Left lung (tissue), 10 donors: ENCODE measurements around the gene ZNF630. TPM values are rescaled to one million over a fixed set of nuclear protein-coding genes. Genes with fewer than 3 reads are reported as not detected.

Experiments
- ATAC-seq: fragments of 200-7000 bp; cut with Tn5 transposase; one replicate; pipeline ENCODE4 v1.9.1; 2020; ENCODE audit warnings: moderate library complexity
- DNase-seq, 4 donors: peaks; one replicate each; pipeline ENCODE4 v3.0.0-alpha.2; 2013 to 2020
- H3K27ac ChIP-seq, 2 donors: fragments of 200-600 bp; sonication (generic) in 1 of 2; one replicate each; pipeline versions ENCODE4 v1.5.0 to v1.8.0; 2020 to 2021
- H3K27me3 ChIP-seq, 2 donors: fragments of 200-600 bp; sonication (generic) in 1 of 2; one replicate each; pipeline versions ENCODE4 v1.5.0 to v1.8.0; 2020 to 2021
- H3K36me3 ChIP-seq, 2 donors: fragments of 200-600 bp; sonication (generic) in 1 of 2; one replicate each; pipeline versions ENCODE4 v1.5.0 to v1.8.0; 2020 to 2021
- H3K4me1 ChIP-seq, 2 donors: fragments of 200-600 bp; one replicate each; pipeline ENCODE4 v1.8.0; 2021
- H3K4me3 ChIP-seq, 2 donors: fragments of 200-600 bp; sonication (generic) in 1 of 2; one replicate each; pipeline versions ENCODE4 v1.5.0 to v1.8.0; 2020 to 2021; ENCODE audit warnings: mild to moderate bottlenecking in 1 of 2
- H3K9me3 ChIP-seq, 2 donors: fragments of 200-600 bp; sonication (generic) in 1 of 2; one replicate each; pipeline versions ENCODE4 v1.5.0 to v1.8.0; 2020 to 2021
- intact Hi-C, 2 donors: fragments of 100-400 bp; cut with DNase I; formaldehyde crosslinking; loops; one replicate each; pipeline versions ENCODE4 v1.11.2 to v1.14.2; 2022
- polyA plus RNA-seq, 6 donors: library from polyadenylated mRNA; unstranded; fragments of 120-200 nt; gene quantifications; one replicate each; pipeline ENCODE4 v1.2.1, GENCODE V29; 2013; ENCODE audit not compliant: insufficient read length in 6 of 6
- total RNA-seq, 2 donors: library from RNA; stranded (reverse); fragmentation: NEBNext Ultra II Directional; extraction: Animal tissue kit (Norgen Biotek cat#: 25700); gene quantifications; one replicate each; pipeline ENCODE4 v1.2.1, GENCODE V29; 2021
- TF ChIP-seq, protein P1 (sequence below), 2 donors: fragments of 200-600 bp; sonication (generic) in 1 of 2; IDR thresholded peaks; one replicate each; pipeline versions ENCODE4 v1.5.0 to v1.8.0; 2021; ENCODE audit warnings: antibody characterized with exemption in 2 of 2
- donor health status: DM: no; HTN: yes; CAD: no.
- donor health status: DM: no; HTN: no; CAD: no.

The ZNF630 gene
- total and polyA plus RNA-seq, 8 donors: 2.2 to 6.0 (median 4.2) TPM

- ATAC-seq: no peak
- Histone ChIP-seq H3K4me3 (peak overlapping the region in 1 of 2 donors; percentile 58), H3K27me3 (no peaks in the 10 kb centered on the region), H3K36me3 (no peaks in the 10 kb centered on the region), H3K4me1 (no peaks in the 10 kb centered on the region), H3K9me3 (no peaks in the 10 kb centered on the region), H3K27ac (peak overlapping the region; percentile 71 to 83)
- intact Hi-C loops: no loop called here
- no peak for DNase-seq
- TF ChIP-seq, protein P1, sequence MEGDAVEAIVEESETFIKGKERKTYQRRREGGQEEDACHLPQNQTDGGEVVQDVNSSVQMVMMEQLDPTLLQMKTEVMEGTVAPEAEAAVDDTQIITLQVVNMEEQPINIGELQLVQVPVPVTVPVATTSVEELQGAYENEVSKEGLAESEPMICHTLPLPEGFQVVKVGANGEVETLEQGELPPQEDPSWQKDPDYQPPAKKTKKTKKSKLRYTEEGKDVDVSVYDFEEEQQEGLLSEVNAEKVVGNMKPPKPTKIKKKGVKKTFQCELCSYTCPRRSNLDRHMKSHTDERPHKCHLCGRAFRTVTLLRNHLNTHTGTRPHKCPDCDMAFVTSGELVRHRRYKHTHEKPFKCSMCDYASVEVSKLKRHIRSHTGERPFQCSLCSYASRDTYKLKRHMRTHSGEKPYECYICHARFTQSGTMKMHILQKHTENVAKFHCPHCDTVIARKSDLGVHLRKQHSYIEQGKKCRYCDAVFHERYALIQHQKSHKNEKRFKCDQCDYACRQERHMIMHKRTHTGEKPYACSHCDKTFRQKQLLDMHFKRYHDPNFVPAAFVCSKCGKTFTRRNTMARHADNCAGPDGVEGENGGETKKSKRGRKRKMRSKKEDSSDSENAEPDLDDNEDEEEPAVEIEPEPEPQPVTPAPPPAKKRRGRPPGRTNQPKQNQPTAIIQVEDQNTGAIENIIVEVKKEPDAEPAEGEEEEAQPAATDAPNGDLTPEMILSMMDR (IDR thresholded peaks at IDR 0.05): no peak
Observed at GRCh38 chrX:48071986-48072605, 656 bp upstream of the ZNF630 start.

GRCh38 chrX:48068096-48068887 lies 3.1 kb downstream of the ZNF630 start:
- TF ChIP-seq, protein P1 (IDR thresholded peaks at IDR 0.05): no peak
- Histone ChIP-seq H3K9me3 (no peaks in the 10 kb centered on the region), H3K36me3 (no peaks in the 10 kb centered on the region), H3K27me3 (no peaks in the 10 kb centered on the region), H3K4me1 (no peaks in the 10 kb centered on the region), H3K27ac (no peak overlapping the region), H3K4me3 (no peak overlapping the region)
- intact Hi-C loops: no loop called here
- ATAC-seq (no peak), DNase-seq (no peak)

DNA sequence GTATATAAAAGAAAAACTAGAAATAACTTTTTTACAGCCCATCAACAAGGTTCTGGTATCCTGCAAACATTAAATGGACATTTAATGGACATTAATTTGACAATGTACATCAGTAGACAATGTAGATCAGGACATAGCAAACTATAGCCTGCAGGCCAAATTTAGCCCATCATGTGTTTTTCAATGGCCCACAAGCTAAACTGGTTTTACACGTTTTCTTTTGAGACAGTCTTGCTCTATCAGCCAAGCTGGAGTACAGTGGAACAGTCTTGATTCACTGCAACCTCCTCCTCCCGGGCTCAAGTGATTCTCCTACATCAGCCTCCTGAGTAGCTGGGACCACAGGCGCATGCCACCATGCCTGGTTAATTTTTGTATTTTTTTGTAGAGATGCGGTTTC lies 7.2 kb downstream of the ZNF630 start:
- Histone ChIP-seq H3K27me3 (no peaks in the 10 kb centered on the region), H3K9me3 (peaks cover 5 to 10% of the 10 kb centered on the region in 2 donors), H3K27ac (no peak overlapping the region), H3K4me3 (no peak overlapping the region), H3K36me3 (peaks cover 0 to 27% of the 10 kb centered on the region in 2 donors), H3K4me1 (no peaks in the 10 kb centered on the region)
- no peak for DNase-seq
- no peak for ATAC-seq
- TF ChIP-seq, protein P1 (IDR thresholded peaks at IDR 0.05): no peak
- intact Hi-C loops: no loop called here

DNA sequence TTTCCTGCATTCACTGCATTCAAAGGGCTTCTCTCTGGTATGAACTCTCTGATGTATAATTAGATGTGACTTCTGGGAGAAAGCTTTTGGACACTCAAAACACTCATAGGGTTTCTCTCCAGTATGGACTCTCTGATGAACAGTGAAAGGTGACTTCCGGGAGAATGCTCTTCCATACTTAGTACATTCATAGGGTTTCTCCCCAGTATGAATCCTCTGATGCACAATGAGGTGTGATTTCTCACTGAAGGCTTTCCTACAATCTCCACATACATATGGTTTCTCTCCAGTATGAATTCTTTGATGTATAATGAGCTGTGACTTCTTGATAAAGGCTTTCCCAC lies 12.2 kb downstream of the ZNF630 start:
- no peak for DNase-seq
- Histone ChIP-seq H3K27me3 (no peaks in the 10 kb centered on the region), H3K36me3 (peaks cover 0 to 37% of the 10 kb centered on the region in 2 donors), H3K4me3 (no peak overlapping the region), H3K4me1 (no peaks in the 10 kb centered on the region), H3K9me3 (peaks cover 5 to 23% of the 10 kb centered on the region in 2 donors), H3K27ac (no peak overlapping the region)
- ATAC-seq: no peak
- TF ChIP-seq, protein P1 (IDR thresholded peaks at IDR 0.05): no peak
- intact Hi-C loops: no loop called here

GRCh38 chrX:48058621-48059295 lies 12.7 kb downstream of the ZNF630 start:
- no peak for ATAC-seq
- no peak overlapping the region for H3K27ac ChIP-seq
- no peaks in the 10 kb centered on the region for H3K27me3 ChIP-seq
- TF ChIP-seq, protein P1 (IDR thresholded peaks at IDR 0.05): no peak
- intact Hi-C loops: no loop called here
- DNase-seq: no peak
- H3K36me3 ChIP-seq: peaks cover 0 to 37% of the 10 kb centered on the region in 2 donors
- H3K9me3 ChIP-seq: peaks cover 5 to 23% of the 10 kb centered on the region in 2 donors
- no peak overlapping the region for H3K4me3 ChIP-seq
- no peaks in the 10 kb centered on the region for H3K4me1 ChIP-seq
